Endothelial cell of umbilical vein (primary cell): ENCODE data around the gene ACVRL1. TPM values are rescaled to one million over a fixed set of nuclear protein-coding genes. Genes with fewer than 3 reads are reported as not detected.
A peak's percentile ranks its signal among the peaks of the same experiment; 100 is the strongest.

Experiments used
- BruUV-seq: library from RNA; stranded (reverse); fragments of 400-500 nt; replicated peaks from 2 replicates; lab custom pipeline; 2021; lab: Mats Ljungman, UMichigan
- CTCF ChIA-PET: fragments of 300-600, 350-600 bp; sonication (Branson Sonifier 250); formaldehyde crosslinking; loops from one replicate; lab custom pipeline; 2021; ENCODE audit warnings: antibody characterized with exemption, inconsistent platforms; lab: Charles Lee
- POLR2A ChIA-PET: fragments of 300-600, 350-600 bp; sonication (Branson Sonifier 250); formaldehyde crosslinking; loops from one replicate; lab custom pipeline; 2021; ENCODE audit warnings: antibody characterized with exemption, inconsistent platforms; lab: Charles Lee
- DNase-seq: peaks from one replicate; pipeline ENCODE4 v3.0.0-alpha.2; 2011; ENCODE audit warnings: low read depth, low spot score
- FAIRE-seq: peaks from 2 replicates; lab custom pipeline; 2011; peaks lifted over from hg19 to GRCh38; lab: Jason Lieb, UNC
- H2AFZ ChIP-seq: 2 replicates; pipeline ENCODE4 v1.6.0; 2012; ENCODE audit warnings: low read depth, low read length, control low read depth, inconsistent platforms
- H3K27ac ChIP-seq: 2 replicates; pipeline ENCODE4 v1.5.1; 2011; ENCODE audit warnings: low read depth, mild to moderate bottlenecking, control low read depth, low read length, moderate library complexity; ENCODE audit not compliant: insufficient read depth
- H3K27me3 ChIP-seq, 2 experiments: 2 replicates each; pipeline versions ENCODE4 v1.6.0 to v1.6.1; 2011; ENCODE audit warnings: low read length in 2 of 2, mixed read lengths in 1 of 2; ENCODE audit not compliant: control insufficient read depth in 2 of 2, insufficient read depth in 2 of 2
- H3K36me3 ChIP-seq, 2 experiments: 2 replicates in 1 of 2; 3 replicates in 1 of 2; pipeline ENCODE4 v1.5.1; 2011; ENCODE audit warnings: low read length in 2 of 2, mild to moderate bottlenecking in 1 of 2, moderate library complexity in 1 of 2; ENCODE audit not compliant: control insufficient read depth in 2 of 2, insufficient read depth in 2 of 2; ENCODE audit errors: extremely low read depth in 1 of 2
- H3K4me1 ChIP-seq: 3 replicates; pipeline ENCODE4 v1.5.1; 2011; ENCODE audit warnings: mild to moderate bottlenecking, low read length; ENCODE audit not compliant: control insufficient read depth, insufficient read depth; ENCODE audit errors: extremely low read depth
- H3K4me2 ChIP-seq: 2 replicates; pipeline ENCODE4 v1.6.1; 2011; ENCODE audit warnings: low read length, control low read depth, mixed read lengths; ENCODE audit not compliant: insufficient read depth
- H3K4me3 ChIP-seq, 3 experiments: fragments of 200-600 bp in 1 of 3; sonication (generic), shearing (Covaris generic) in 1 of 3; replicated peaks in 1 of 3; 2 replicates each; pipeline ENCODE4 v1.5.1; 2011 to 2016; ENCODE audit warnings: control low read depth in 3 of 3, low read length in 3 of 3, mild to moderate bottlenecking in 2 of 3, inconsistent platforms in 1 of 3, low read depth in 1 of 3, moderate library complexity in 1 of 3; ENCODE audit not compliant: insufficient read depth in 1 of 3
- H3K79me2 ChIP-seq: 2 replicates; pipeline ENCODE4 v1.6.0; 2012; ENCODE audit warnings: low read length, inconsistent platforms; ENCODE audit not compliant: control insufficient read depth, insufficient read depth
- H3K9ac ChIP-seq: replicated peaks from 2 replicates; pipeline ENCODE3; 2011; ENCODE audit warnings: low read length, control low read depth; ENCODE audit not compliant: insufficient read depth; ENCODE audit errors: extremely low read depth
- H3K9me1 ChIP-seq: replicated peaks from 3 replicates; pipeline ENCODE4 v1.6.0; 2011; ENCODE audit warnings: mild to moderate bottlenecking, low read length; ENCODE audit not compliant: control insufficient read depth, insufficient read depth; ENCODE audit errors: extremely low read depth
- H3K9me3 ChIP-seq: replicated peaks from 2 replicates; pipeline ENCODE4 v1.5.1; 2012; ENCODE audit warnings: low read length, inconsistent platforms; ENCODE audit not compliant: control insufficient read depth, insufficient read depth
- H4K20me1 ChIP-seq: replicated peaks from 2 replicates; pipeline ENCODE3; 2011; ENCODE audit warnings: mild to moderate bottlenecking, low read length; ENCODE audit not compliant: control insufficient read depth, insufficient read depth; ENCODE audit errors: extremely low read depth
- EZH2 ChIP-seq: IDR thresholded peaks from 2 replicates; pipeline ENCODE4 v1.6.1; 2012; ENCODE audit warnings: borderline replicate concordance, low read depth, mild to moderate bottlenecking, moderate library complexity, low read length, inconsistent platforms; ENCODE audit not compliant: severe bottlenecking
- FOS ChIP-seq: IDR thresholded peaks from 2 replicates; pipeline ENCODE4 v1.6.1; 2011; ENCODE audit warnings: mild to moderate bottlenecking, low read length, moderate library complexity, borderline replicate concordance; ENCODE audit not compliant: insufficient read depth
- GATA2 ChIP-seq: IDR thresholded peaks from 2 replicates; pipeline ENCODE4 v1.7.0; 2011; ENCODE audit warnings: low read depth, mild to moderate bottlenecking, moderate library complexity, mixed read lengths, low read length; ENCODE audit not compliant: insufficient read length, insufficient read depth
- JUN ChIP-seq: IDR thresholded peaks from 2 replicates; pipeline ENCODE4 v1.6.1; 2011; ENCODE audit warnings: borderline replicate concordance, low read depth; ENCODE audit not compliant: insufficient read length, insufficient read depth
- MYC ChIP-seq: IDR thresholded peaks from one replicate; pipeline ENCODE4 v1.6.1; 2011; ENCODE audit warnings: mild to moderate bottlenecking, low read depth, low read length
- POLR2A ChIP-seq: IDR thresholded peaks from 2 replicates; pipeline ENCODE4 v1.6.1; 2012; ENCODE audit warnings: low read depth, mild to moderate bottlenecking, control low read depth, low read length
- POLR2AphosphoS5 ChIP-seq: IDR thresholded peaks from 2 replicates; pipeline ENCODE4 v1.6.1; 2012; ENCODE audit warnings: low read depth, mild to moderate bottlenecking, control low read depth, low read length, moderate library complexity; ENCODE audit not compliant: insufficient read depth
- dilution Hi-C: fragments of 300-500 bp; cut with MboI; formaldehyde crosslinking; loops from one replicate; pipeline ENCODE4 v1.15.0; 2019; ENCODE audit warnings: low sequenced_read_pairs; ENCODE audit not compliant: extremely low pct_ligation_motif_present
- intact Hi-C: fragments of 100-400 bp; cut with micrococcal nuclease; formaldehyde crosslinking; loops from one replicate; pipeline ENCODE4 v1.10.0; 2022
- polyA plus RNA-seq, 4 experiments: library from polyadenylated mRNA; depleted of rRNA in 3 of 4; stranded (reverse) in 3 of 4; unstranded in 1 of 4; fragments of >200 nt; gene quantifications; 2 replicates each; pipeline versions ENCODE4 v1.2.1 to v1.2.3, GENCODE V29; 2011 to 2012; ENCODE audit warnings: missing spikeins in 1 of 4
- total RNA-seq: library from RNA; stranded (reverse); gene quantifications from 2 replicates; pipeline ENCODE4 v1.2.3, GENCODE V29; 2021
- TF ChIP-seq, protein P1 (sequence below), 2 donors: IDR thresholded peaks; 1 replicate in 1 of 2; 2 replicates in 1 of 2; pipeline ENCODE4 v1.5.1; 2011; ENCODE audit warnings: low read length in 2 of 2, mild to moderate bottlenecking in 2 of 2, moderate library complexity in 2 of 2, control low read depth in 1 of 2, inconsistent platforms in 1 of 2, low read depth in 1 of 2; ENCODE audit not compliant: insufficient read depth in 1 of 2; ENCODE audit errors: extremely low read depth in 1 of 2
- TF ChIP-seq, protein P2 (sequence below): IDR thresholded peaks from 2 replicates; pipeline ENCODE4 v1.6.1; 2011; ENCODE audit not compliant: insufficient read depth, insufficient read length

ACVRL1 gene
- total and polyA plus RNA-seq, 2 donors (not counting 3 experiments of a cell fraction or from before 2014, with no cell fraction given): 355 to 404 TPM

GRCh38 chr12:51972422-51972812, 65.1 kb downstream of the ACVRL1 start:
- dilution Hi-C loops: no loop called here
- intact Hi-C loops: loop anchor here (2.0 kb wide), 1 partner anchor 76 kb away; no protein-coding TSS in a partner anchor
- ChIA-PET POLR2A (interaction anchor here (0.6 to 0.8 kb wide), 2 partner anchors 34 to 87 kb away, joined by 4 to 6 read pairs; partner anchors contain the start of gene TAMALIN), CTCF (interaction anchor here (1.4 to 5.7 kb wide), 8 partner anchors 9 to 80 kb away, joined by 4 to 39 read pairs (median 18); partner anchors contain the start of gene ACVR1B)
- Histone ChIP-seq H3K27me3 (no peaks in the 10 kb centered on the region), H3K4me3 (no peak overlapping the region), H4K20me1 (no peaks in the 10 kb centered on the region), H3K4me1 (peaks cover 84% of the 10 kb centered on the region), H3K9me3 (no peaks in the 10 kb centered on the region), H3K4me2 (peak overlapping the region; percentile 62), H3K27ac (peak overlapping the region; percentile 98), H3K9me1 (no peaks in the 10 kb centered on the region), H3K79me2 (peaks cover 59% of the 10 kb centered on the region), H3K9ac (peak overlapping the region; percentile 73), H3K36me3 (peaks cover 5 to 9% of the 10 kb centered on the region in 2 experiments), H2AFZ (no peak overlapping the region)
- no peak for FAIRE-seq
- no peak for TF ChIP-seq GATA2
- no peak for DNase-seq
- TSS peak; percentile 61 for BruUV-seq

GRCh38 chr12:51972849-51973273, 65.6 kb downstream of the ACVRL1 start:
- H3K79me2 ChIP-seq: peaks cover 57% of the 10 kb centered on the region

More at GRCh38 chr12:51972849-51973273, 65.6 kb downstream of the ACVRL1 start:
- Histone ChIP-seq H3K27me3 (no peaks in the 10 kb centered on the region), H2AFZ (no peak overlapping the region), H4K20me1 (no peaks in the 10 kb centered on the region), H3K9ac (peak overlapping the region; percentile 73), H3K4me3 (no peak overlapping the region), H3K9me1 (no peaks in the 10 kb centered on the region), H3K4me2 (peak overlapping the region; percentile 62), H3K36me3 (peaks cover 6 to 9% of the 10 kb centered on the region in 2 experiments), H3K27ac (peak overlapping the region; percentile 98), H3K9me3 (no peaks in the 10 kb centered on the region), H3K4me1 (peaks cover 85% of the 10 kb centered on the region)
- POLR2A ChIA-PET: interaction anchor here (0.8 kb wide), 1 partner anchor 34 kb away, joined by 4 read pairs; the partner anchor contains the start of gene TAMALIN
- FAIRE-seq (peak; percentile 86), DNase-seq (peak; percentile 97)
- intact Hi-C loops (loop anchor here (1.0 to 2.0 kb wide), 2 partner anchors 47 to 76 kb away; no protein-coding TSS in a partner anchor), dilution Hi-C loops (no loop called here)
- BruUV-seq: no TSS peak
- CTCF ChIA-PET: interaction anchor here (0.7 to 5.7 kb wide), 6 partner anchors 13 to 80 kb away, joined by 3 to 39 read pairs (median 6); partner anchors contain the start of gene ACVR1B
- TF ChIP-seq, protein P1, sequence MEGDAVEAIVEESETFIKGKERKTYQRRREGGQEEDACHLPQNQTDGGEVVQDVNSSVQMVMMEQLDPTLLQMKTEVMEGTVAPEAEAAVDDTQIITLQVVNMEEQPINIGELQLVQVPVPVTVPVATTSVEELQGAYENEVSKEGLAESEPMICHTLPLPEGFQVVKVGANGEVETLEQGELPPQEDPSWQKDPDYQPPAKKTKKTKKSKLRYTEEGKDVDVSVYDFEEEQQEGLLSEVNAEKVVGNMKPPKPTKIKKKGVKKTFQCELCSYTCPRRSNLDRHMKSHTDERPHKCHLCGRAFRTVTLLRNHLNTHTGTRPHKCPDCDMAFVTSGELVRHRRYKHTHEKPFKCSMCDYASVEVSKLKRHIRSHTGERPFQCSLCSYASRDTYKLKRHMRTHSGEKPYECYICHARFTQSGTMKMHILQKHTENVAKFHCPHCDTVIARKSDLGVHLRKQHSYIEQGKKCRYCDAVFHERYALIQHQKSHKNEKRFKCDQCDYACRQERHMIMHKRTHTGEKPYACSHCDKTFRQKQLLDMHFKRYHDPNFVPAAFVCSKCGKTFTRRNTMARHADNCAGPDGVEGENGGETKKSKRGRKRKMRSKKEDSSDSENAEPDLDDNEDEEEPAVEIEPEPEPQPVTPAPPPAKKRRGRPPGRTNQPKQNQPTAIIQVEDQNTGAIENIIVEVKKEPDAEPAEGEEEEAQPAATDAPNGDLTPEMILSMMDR (IDR thresholded peaks at IDR 0.05; ENCODE audit: extremely low read depth in 1 of 2, insufficient read depth in 1 of 2, low read depth in 1 of 2, low read length in 2 of 2): no peak
- TF ChIP-seq POLR2A (peak; percentile 58), EZH2 (no peak), JUN (peak; percentile 40), MYC (no peak), FOS (peak; percentile 75), GATA2 (peak; percentile 99), POLR2AphosphoS5 (peak; percentile 91)
- TF ChIP-seq, protein P2, sequence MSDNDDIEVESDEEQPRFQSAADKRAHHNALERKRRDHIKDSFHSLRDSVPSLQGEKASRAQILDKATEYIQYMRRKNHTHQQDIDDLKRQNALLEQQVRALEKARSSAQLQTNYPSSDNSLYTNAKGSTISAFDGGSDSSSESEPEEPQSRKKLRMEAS: peak; percentile 44
